Glutamatergic neuron (in vitro differentiated cells): ENCODE measurements around the gene PPP2R2C. TPM values are rescaled to one million over a fixed set of nuclear protein-coding genes. Genes with fewer than 3 reads are reported as not detected.

Source experiments
- DNase-seq: peaks from one replicate; pipeline ENCODE4 v3.0.0; 2022
- H3K27ac Mint-ChIP-seq: one replicate; pipeline ENCODE4 v1.8.0; 2020; ENCODE audit warnings: mild to moderate bottlenecking, mixed read lengths, inconsistent platforms; ENCODE audit not compliant: unreplicated experiment
- H3K27me3 Mint-ChIP-seq: one replicate; pipeline ENCODE4 v1.8.0; 2020; ENCODE audit warnings: mild to moderate bottlenecking, moderate library complexity, mixed read lengths, inconsistent platforms; ENCODE audit not compliant: unreplicated experiment
- H3K36me3 Mint-ChIP-seq: one replicate; pipeline ENCODE4 v1.8.0; 2020; ENCODE audit warnings: mild to moderate bottlenecking, mixed read lengths, inconsistent platforms; ENCODE audit not compliant: unreplicated experiment
- H3K4me1 Mint-ChIP-seq: one replicate; pipeline ENCODE4 v1.8.0; 2020; ENCODE audit warnings: mild to moderate bottlenecking, low read depth, mixed read lengths, inconsistent platforms; ENCODE audit not compliant: unreplicated experiment
- H3K4me3 Mint-ChIP-seq: one replicate; pipeline ENCODE4 v1.8.0; 2020; ENCODE audit warnings: mild to moderate bottlenecking, mixed read lengths, inconsistent platforms; ENCODE audit not compliant: unreplicated experiment
- H3K9me3 Mint-ChIP-seq: one replicate; pipeline ENCODE4 v1.8.0; 2020; ENCODE audit warnings: mild to moderate bottlenecking, moderate library complexity, mixed read lengths, inconsistent platforms; ENCODE audit not compliant: unreplicated experiment
- CTCF ChIP-seq: fragments of 200-600 bp; sonication (generic); IDR thresholded peaks from one replicate; pipeline ENCODE4 v1.5.0; 2021; ENCODE audit not compliant: partially characterized antibody, unreplicated experiment
- total RNA-seq: library from RNA; stranded (reverse); fragmentation: NEBNext Ultra II Directional; extraction: Animal tissue kit (Norgen Biotek cat#: 25700); gene quantifications from one replicate; pipeline ENCODE4 v1.2.1, GENCODE V29; 2021; ENCODE audit not compliant: unreplicated experiment

The PPP2R2C gene
- total RNA-seq, 1 donor from 2014 or later = 9.4 TPM

GRCh38 chr4:6379767-6380745, 92.4 kb downstream of the PPP2R2C start:
- Mint-ChIP-seq H3K9me3 (peaks cover 5% of the 10 kb centered on the region), H3K27me3 (peaks cover 9% of the 10 kb centered on the region), H3K4me3 (no peak overlapping the region), H3K4me1 (peaks cover 2% of the 10 kb centered on the region), H3K36me3 (no peaks in the 10 kb centered on the region), H3K27ac (no peak overlapping the region)
- DNase-seq = no peak
- TF ChIP-seq CTCF = no peak

GRCh38 chr4:6378493-6379445, 93.6 kb downstream of the PPP2R2C start:
- H3K27ac Mint-ChIP-seq = no peak overlapping the region
- H3K36me3 Mint-ChIP-seq = no peaks in the 10 kb centered on the region
- DNase-seq = peak; percentile 8
- no peak for TF ChIP-seq CTCF
- H3K4me1 Mint-ChIP-seq = peaks cover 2% of the 10 kb centered on the region
- peaks cover 5% of the 10 kb centered on the region for H3K9me3 Mint-ChIP-seq
- no peak overlapping the region for H3K4me3 Mint-ChIP-seq
- H3K27me3 Mint-ChIP-seq = peaks cover 11% of the 10 kb centered on the region

- DNase-seq = peak; percentile 9
- H3K27me3 Mint-ChIP-seq = peaks cover 9% of the 10 kb centered on the region
- H3K4me3 Mint-ChIP-seq = no peak overlapping the region
- H3K4me1 Mint-ChIP-seq = peaks cover 2% of the 10 kb centered on the region
- peaks cover 5% of the 10 kb centered on the region for H3K9me3 Mint-ChIP-seq
- H3K36me3 Mint-ChIP-seq = no peaks in the 10 kb centered on the region
- no peak for TF ChIP-seq CTCF
- H3K27ac Mint-ChIP-seq = no peak overlapping the region
Measured at GRCh38 chr4:6377626-6378492, 94.6 kb downstream of the PPP2R2C start.

GRCh38 chr4:6375620-6376295, 96.7 kb downstream of the PPP2R2C start:
- H3K36me3 Mint-ChIP-seq = no peaks in the 10 kb centered on the region
- TF ChIP-seq CTCF = no peak
- peaks cover 2% of the 10 kb centered on the region for H3K4me1 Mint-ChIP-seq
- no peak overlapping the region for H3K4me3 Mint-ChIP-seq
- H3K9me3 Mint-ChIP-seq = peaks cover 5% of the 10 kb centered on the region
- no peak for DNase-seq
- H3K27ac Mint-ChIP-seq = no peak overlapping the region
- H3K27me3 Mint-ChIP-seq = peaks cover 9% of the 10 kb centered on the region
